Caki2 (cell line): Measurements from ENCODE around the gene OR7C1. TPM values are rescaled to one million over a fixed set of nuclear protein-coding genes. Genes with fewer than 3 reads are reported as not detected.
A peak's percentile ranks its signal among the peaks of the same experiment; 100 is the strongest.
"Not testable (repeated sequence)": the region's sequence is repeated elsewhere in the genome, so short reads cannot be mapped to it uniquely, and the experiment has no call there.

Source experiments
- DNase-seq: peaks from one replicate; pipeline ENCODE4 v3.0.0-alpha.2; 2015; ENCODE audit warnings: low read depth
- in situ Hi-C: cut with HindIII; loops from 2 replicates; pipeline ENCODE4 v1.10.0; 2016; ENCODE audit warnings: low sequenced_read_pairs, low pct_unique_long_range_greater_than_20kb, mixed read lengths
- total RNA-seq: library from RNA; depleted of rRNA; stranded (reverse); fragments of >200 nt; shearing (Covaris generic); gene quantifications from 2 replicates; pipeline ENCODE4 v1.2.3, GENCODE V29; 2014; ENCODE audit warnings: low replicate concordance; rRNA removed

OR7C1 gene
- total RNA-seq, 1 experiment from 2014 or later = not detected

- in situ Hi-C loops = no loop called here
- no peak for DNase-seq
Observed at GRCh38 chr19:14772995-14773394, 62.0 kb downstream of the OR7C1 start.

- in situ Hi-C loops = no loop called here
- no peak for DNase-seq
Observed at GRCh38 chr19:14772467-14772866, 62.5 kb downstream of the OR7C1 start.

- DNase-seq = no peak
- in situ Hi-C loops = no loop called here
Observed at GRCh38 chr19:14770944-14771839, 63.8 kb downstream of the OR7C1 start.

DNA sequence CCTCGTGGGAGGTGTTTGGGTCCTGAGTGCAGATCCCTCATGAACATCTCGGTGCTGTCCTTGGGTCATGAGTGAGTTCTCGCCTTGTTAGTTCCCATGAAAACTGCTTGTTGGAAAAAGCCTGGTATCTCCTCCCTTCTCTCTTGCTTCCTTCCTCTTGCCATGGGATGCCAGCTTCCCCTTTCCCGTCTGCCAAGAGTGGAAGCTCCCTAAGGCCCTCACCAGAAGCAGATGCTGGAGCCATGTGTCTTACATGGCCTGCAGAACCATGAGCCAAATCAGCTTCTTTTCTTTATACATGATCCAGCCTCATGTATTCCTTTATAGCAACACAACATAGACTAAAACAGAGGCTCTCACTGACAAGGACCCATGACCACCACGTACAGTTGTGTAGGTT is 64.8 kb downstream of the OR7C1 start:
- in situ Hi-C loops = no loop called here
- DNase-seq = no peak

GRCh38 chr19:14769201-14769600 is 65.8 kb downstream of the OR7C1 start:
- DNase-seq = no peak
- in situ Hi-C loops = no loop called here

DNA sequence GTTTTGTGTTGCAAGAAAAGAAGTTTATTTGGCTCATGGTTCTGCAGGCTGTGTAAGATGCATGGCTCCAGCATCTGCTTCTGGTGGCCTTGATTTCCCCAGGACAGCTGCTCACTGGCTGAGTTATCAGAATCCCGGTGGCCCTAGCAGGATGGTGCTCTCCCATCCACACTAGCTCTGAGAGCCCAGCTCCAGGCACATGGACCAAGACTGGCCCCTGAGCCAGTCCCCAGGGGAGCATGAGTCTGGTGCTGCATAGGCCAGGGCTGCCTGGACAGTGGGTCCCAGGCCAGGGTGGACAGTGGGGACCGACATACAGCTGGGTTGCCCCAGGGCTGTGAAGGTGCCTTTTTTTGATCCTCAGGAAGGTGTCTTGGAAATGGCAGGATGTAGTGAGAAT is 67.0 kb downstream of the OR7C1 start:
- in situ Hi-C loops = no loop called here
- no peak for DNase-seq

- DNase-seq = no peak
- in situ Hi-C loops = no loop called here
Observed at GRCh38 chr19:14767466-14767971, 67.5 kb downstream of the OR7C1 start.

DNA sequence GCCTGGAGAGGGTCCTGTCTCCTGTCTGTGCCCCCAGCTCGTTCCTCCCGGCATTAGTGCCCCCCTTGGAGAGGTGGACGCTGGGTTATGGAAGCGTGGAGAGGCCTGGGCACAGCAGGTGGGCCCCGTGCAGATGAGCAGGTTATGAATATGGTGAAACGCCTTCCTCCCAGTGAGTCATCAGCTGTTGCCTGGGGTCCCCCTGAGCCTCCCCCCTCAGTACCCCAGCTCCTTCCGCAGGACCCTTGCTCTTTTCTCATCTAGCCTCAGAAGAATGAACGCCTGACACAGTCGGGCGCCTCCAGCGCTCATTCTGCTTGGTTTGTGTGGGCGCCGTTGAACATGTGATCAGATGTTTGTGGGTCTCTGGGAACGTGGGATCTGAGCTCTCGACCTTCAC is 69.1 kb downstream of the OR7C1 start:
- DNase-seq, in situ Hi-C loops: not testable (repeated sequence)

GRCh38 chr19:14765403-14765802 is 69.6 kb downstream of the OR7C1 start:
- in situ Hi-C loops, DNase-seq: not testable (repeated sequence)

GRCh38 chr19:14764401-14764800 is 70.6 kb downstream of the OR7C1 start:
- in situ Hi-C loops = no loop called here
- no peak for DNase-seq

- in situ Hi-C loops = no loop called here
- no peak for DNase-seq
Observed at GRCh38 chr19:14763497-14764145, 71.4 kb downstream of the OR7C1 start.

GRCh38 chr19:14762111-14762510 is 72.9 kb downstream of the OR7C1 start:
- no peak for DNase-seq
- in situ Hi-C loops = no loop called here

- in situ Hi-C loops = no loop called here
- DNase-seq = no peak
Observed at GRCh38 chr19:14761607-14762006, 73.4 kb downstream of the OR7C1 start.

GRCh38 chr19:14758816-14759215 is 76.2 kb downstream of the OR7C1 start:
- in situ Hi-C loops = no loop called here
- peak; percentile 14 for DNase-seq

- DNase-seq = no peak
- in situ Hi-C loops = no loop called here
Observed at GRCh38 chr19:14748601-14749000, 86.4 kb downstream of the OR7C1 start.

Other genes starting within 250 kb of the OR7C1 start
- gene ADGRE3, start 160.3 kb downstream of the OR7C1 start, total RNA-seq = not detected in 2 replicates
- gene ZNF333, start 145.1 kb downstream of the OR7C1 start, total RNA-seq = 0.84 and 2.3 TPM in 2 replicates
- gene ADGRE2, start 56.6 kb downstream of the OR7C1 start, total RNA-seq = not detected in 2 replicates
- gene OR7A5, start within 50 bp of the OR7C1 start, total RNA-seq = not detected in 2 replicates
- not detected in 2 replicates for gene OR7A10, start 13.7 kb upstream of the OR7C1 start, total RNA-seq
- not detected in 2 replicates for gene OR7A17, start 50.9 kb upstream of the OR7C1 start, total RNA-seq
- gene OR7C2, start 106.3 kb upstream of the OR7C1 start, total RNA-seq = not detected in 2 replicates
- not detected in 2 replicates for gene SLC1A6, start 144.7 kb upstream of the OR7C1 start, total RNA-seq
- not detected in 2 replicates for gene CASP14, start 214.3 kb upstream of the OR7C1 start, total RNA-seq
- gene OR1I1, start 247.0 kb upstream of the OR7C1 start, total RNA-seq = not detected in 2 replicates